Stimulated activated CD4-positive, alpha-beta T cell treated with anti-CD3 and anti-CD28 coated beads, TNF-alpha, amount 100 ng/mL, for 48 hours (primary cell): ENCODE measurements around the gene THSD4.

Source experiments
- DNase-seq, 3 donors: peaks; one replicate each; pipeline ENCODE4 v3.0.0-alpha.2; 2020; ENCODE audit warnings: low read depth in 3 of 3

The THSD4 gene

GRCh38 chr15:71455107-71455506 lies 339.8 kb downstream of the THSD4 start:
- DNase-seq, result no peak

GRCh38 chr15:71455878-71456277 lies 340.6 kb downstream of the THSD4 start:
- DNase-seq, result no peak

- DNase-seq, result no peak
These were observed 341.1 kb downstream of the THSD4 start for GRCh38 chr15:71456362-71456761.

- DNase-seq, result no peak
These were observed 341.5 kb downstream of the THSD4 start for GRCh38 chr15:71456811-71457210.

GRCh38 chr15:71458089-71458660 lies 342.9 kb downstream of the THSD4 start:
- no peak for DNase-seq

GRCh38 chr15:71461748-71462147 lies 346.5 kb downstream of the THSD4 start:
- no peak for DNase-seq

- no peak for DNase-seq
These were observed 347.4 kb downstream of the THSD4 start for GRCh38 chr15:71462638-71463037.

GRCh38 chr15:71463156-71463665 lies 347.9 kb downstream of the THSD4 start:
- no peak for DNase-seq

- DNase-seq, result no peak
These were observed 350.1 kb downstream of the THSD4 start for GRCh38 chr15:71465131-71465955.

- no peak for DNase-seq
These were observed 353.4 kb downstream of the THSD4 start for GRCh38 chr15:71468715-71469114.

- DNase-seq, result no peak
These were observed 354.1 kb downstream of the THSD4 start for GRCh38 chr15:71469413-71469812.

GRCh38 chr15:71471347-71471746 lies 356.1 kb downstream of the THSD4 start:
- DNase-seq, result no peak

GRCh38 chr15:71472566-71472965 lies 357.3 kb downstream of the THSD4 start:
- no peak for DNase-seq

- no peak for DNase-seq
These were observed 358.5 kb downstream of the THSD4 start for GRCh38 chr15:71473751-71474150.

GRCh38 chr15:71476823-71477222 lies 361.6 kb downstream of the THSD4 start:
- no peak for DNase-seq

GRCh38 chr15:71480556-71480955 lies 365.3 kb downstream of the THSD4 start:
- DNase-seq, result no peak

- DNase-seq, result no peak
These were observed 368.8 kb downstream of the THSD4 start for GRCh38 chr15:71484080-71484479.

- DNase-seq, result no peak
These were observed 369.9 kb downstream of the THSD4 start for GRCh38 chr15:71485094-71485693.

- DNase-seq, result no peak
These were observed 374.3 kb downstream of the THSD4 start for GRCh38 chr15:71489570-71489969.

GRCh38 chr15:71493526-71493925 lies 378.3 kb downstream of the THSD4 start:
- DNase-seq, result no peak

GRCh38 chr15:71494563-71495397 lies 379.5 kb downstream of the THSD4 start:
- DNase-seq, result no peak

GRCh38 chr15:71495398-71495780 lies 380.1 kb downstream of the THSD4 start:
- no peak for DNase-seq
